Heart right ventricle (tissue), 16 donors: Measurements from ENCODE around the gene NIP7. TPM values are rescaled to one million over a fixed set of nuclear protein-coding genes. Genes with fewer than 3 reads are reported as not detected.

Experiments used
- ATAC-seq, 8 donors: fragments of 200-7000 bp; cut with Tn5 transposase; one replicate each; pipeline ENCODE4 v1.9.1; 2020; ENCODE audit warnings: mild to moderate bottlenecking in 8 of 8, moderate library complexity in 8 of 8, moderate number of reproducible peaks in 1 of 8
- DNase-seq, 2 donors: peaks; one replicate each; pipeline ENCODE4 v3.0.0-alpha.2; 2020
- H3K27ac ChIP-seq, 10 donors: fragments of 200-600 bp; sonication (generic) in 2 of 10; one replicate each; pipeline versions ENCODE4 v1.5.0 to v1.8.0; 2020 to 2022; ENCODE audit warnings: mild to moderate bottlenecking in 3 of 10
- H3K27me3 ChIP-seq, 7 donors: fragments of 200-600 bp; one replicate each; pipeline ENCODE4 v1.8.0; 2021 to 2022; ENCODE audit warnings: mild to moderate bottlenecking in 2 of 7
- H3K36me3 ChIP-seq, 9 donors: fragments of 200-600 bp; sonication (generic) in 1 of 9; one replicate each; pipeline versions ENCODE4 v1.5.0 to v1.8.0; 2020 to 2022; ENCODE audit warnings: mild to moderate bottlenecking in 2 of 9
- H3K4me1 ChIP-seq, 9 donors: fragments of 200-600 bp; sonication (generic) in 1 of 9; one replicate each; pipeline versions ENCODE4 v1.5.0 to v1.8.0; 2020 to 2022; ENCODE audit warnings: mild to moderate bottlenecking in 4 of 9
- H3K4me3 ChIP-seq, 10 donors: fragments of 200-600 bp; sonication (generic) in 2 of 10; one replicate each; pipeline versions ENCODE4 v1.5.0 to v1.8.0; 2020 to 2022; ENCODE audit warnings: mild to moderate bottlenecking in 7 of 10, moderate library complexity in 2 of 10
- H3K9me3 ChIP-seq, 11 donors: fragments of 200-600 bp in 10 of 11; sonication (generic) in 2 of 11; one replicate each; pipeline versions ENCODE4 v1.5.0 to v1.8.0; 2013 to 2022; ENCODE audit warnings: mild to moderate bottlenecking in 2 of 11, control low read depth in 1 of 11, moderate library complexity in 1 of 11
- WGBS, 2 donors: extraction: QIAGEN DNeasy Blood & Tissue Kit; methylation state at CpG; one replicate each; pipeline ENCODE4 v1.1.7; 2013; ENCODE audit warnings: inconsistent platforms in 1 of 2; 5-methylcytosine and 5-hydroxymethylcytosine counted together
- intact Hi-C, 10 donors: fragments of 100-400 bp; cut with DNase I; formaldehyde crosslinking; loops; one replicate each; pipeline versions ENCODE4 v1.11.1 to v1.14.2; 2022
- polyA plus RNA-seq, 2 donors: library from polyadenylated mRNA; stranded (reverse); fragments of 200-250 nt; gene quantifications; one replicate each; pipeline ENCODE4 v1.2.3, GENCODE V29; 2013
- total RNA-seq, 10 donors: library from RNA; stranded (reverse); fragmentation: NEBNext Ultra II Directional in 3 of 10; extraction: Animal tissue kit (Norgen Biotek cat#: 25700) in 3 of 10; gene quantifications; one replicate each; pipeline versions ENCODE4 v1.2.1 to v1.2.4, GENCODE V29; 2021 to 2023
- TF ChIP-seq, protein P1 (sequence below), 9 donors: fragments of 200-600 bp; sonication (generic) in 2 of 9; IDR thresholded peaks; one replicate each; pipeline versions ENCODE4 v1.5.0 to v1.8.0; 2021 to 2022; ENCODE audit warnings: antibody characterized with exemption in 9 of 9, mild to moderate bottlenecking in 5 of 9, moderate library complexity in 1 of 9
- donor health status: Arrhythmogenic right ventricular cardiomyopathy.
- donor health status: ischemic (EF 13 %, LVEDD 7.1; RV severe dilation, severe dysfunction).
- donor health status: healthy with polysubstance abuse.
- donor health status: DM: no; HTN: yes; CAD: no.
- donor health status: DM: no; HTN: no; CAD: no.
- donor health status: ischemic (EF 25% LVEDD 6.9; RV normal size, moderate dysfunction).
- donor health status: ischemic (EF 25% LVEDD 5.7; RV mildly dilated, moderate dysfunction).
- donor health status: healthy.
- donor health status: DM: yes; HTN: yes; CAD: no.
- donor health status: Ischemic cardiomyopathy.
- donor health status: ischemic (EF 35%, LVEDD 5.7; RV mildly dilated, moderate dysfunction).
- donor health status: nonischemic (EF 11% LVEDD 7.7; RV severe dilation, severe dysfunction).
- donor health status: DM: yes; HTN: yes; CAD: no.
- donor health status: PGD.
- donor health status: ischemic (EF 29% LVEDD 5.4; RV normal size, mild dysfunction).
- donor health status: nonischemic (EF 23%, LVEDD 6.1; RV moderate dilation, normal function).

The NIP7 gene
- total and polyA plus RNA-seq, 12 donors: 6.1 to 15.8 (median 8.0) TPM

DNA sequence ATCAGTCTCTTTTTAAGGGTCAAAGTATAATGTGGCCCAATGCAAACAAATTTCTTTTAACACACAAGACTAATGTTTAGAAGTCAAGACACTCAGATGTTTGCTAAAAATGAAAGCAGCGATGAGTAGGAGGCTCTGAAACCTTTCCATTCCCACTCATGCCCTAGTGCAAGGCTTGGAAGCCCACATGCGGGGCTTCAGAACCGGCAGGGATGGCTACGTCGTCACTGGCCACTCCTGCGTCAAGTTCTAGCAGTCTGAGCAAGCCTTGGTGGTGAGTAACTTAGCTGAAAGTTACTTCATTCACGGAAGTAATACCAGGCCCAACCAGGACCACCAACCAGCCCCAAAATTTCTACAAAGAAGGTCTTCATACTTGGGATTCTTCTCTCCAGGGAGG lies 26.9 kb downstream of the NIP7 start:
- H3K4me3 ChIP-seq: no peak overlapping the region
- whole genome bisulfite sequencing, 2 donors: 92 to 93% methylated on average over 7 of the region's 7 CpGs
- no peaks in the 10 kb centered on the region for H3K4me1 ChIP-seq
- no peaks in the 10 kb centered on the region for H3K27me3 ChIP-seq
- ATAC-seq: no peak
- H3K27ac ChIP-seq: no peak overlapping the region
- intact Hi-C loops: no loop called here
- TF ChIP-seq, protein P1, sequence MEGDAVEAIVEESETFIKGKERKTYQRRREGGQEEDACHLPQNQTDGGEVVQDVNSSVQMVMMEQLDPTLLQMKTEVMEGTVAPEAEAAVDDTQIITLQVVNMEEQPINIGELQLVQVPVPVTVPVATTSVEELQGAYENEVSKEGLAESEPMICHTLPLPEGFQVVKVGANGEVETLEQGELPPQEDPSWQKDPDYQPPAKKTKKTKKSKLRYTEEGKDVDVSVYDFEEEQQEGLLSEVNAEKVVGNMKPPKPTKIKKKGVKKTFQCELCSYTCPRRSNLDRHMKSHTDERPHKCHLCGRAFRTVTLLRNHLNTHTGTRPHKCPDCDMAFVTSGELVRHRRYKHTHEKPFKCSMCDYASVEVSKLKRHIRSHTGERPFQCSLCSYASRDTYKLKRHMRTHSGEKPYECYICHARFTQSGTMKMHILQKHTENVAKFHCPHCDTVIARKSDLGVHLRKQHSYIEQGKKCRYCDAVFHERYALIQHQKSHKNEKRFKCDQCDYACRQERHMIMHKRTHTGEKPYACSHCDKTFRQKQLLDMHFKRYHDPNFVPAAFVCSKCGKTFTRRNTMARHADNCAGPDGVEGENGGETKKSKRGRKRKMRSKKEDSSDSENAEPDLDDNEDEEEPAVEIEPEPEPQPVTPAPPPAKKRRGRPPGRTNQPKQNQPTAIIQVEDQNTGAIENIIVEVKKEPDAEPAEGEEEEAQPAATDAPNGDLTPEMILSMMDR (IDR thresholded peaks at IDR 0.05): no peak
- peaks cover 0 to 93% (median 66%) of the 10 kb centered on the region in 9 donors for H3K36me3 ChIP-seq
- DNase-seq: no peak
- no peaks in the 10 kb centered on the region for H3K9me3 ChIP-seq

DNA sequence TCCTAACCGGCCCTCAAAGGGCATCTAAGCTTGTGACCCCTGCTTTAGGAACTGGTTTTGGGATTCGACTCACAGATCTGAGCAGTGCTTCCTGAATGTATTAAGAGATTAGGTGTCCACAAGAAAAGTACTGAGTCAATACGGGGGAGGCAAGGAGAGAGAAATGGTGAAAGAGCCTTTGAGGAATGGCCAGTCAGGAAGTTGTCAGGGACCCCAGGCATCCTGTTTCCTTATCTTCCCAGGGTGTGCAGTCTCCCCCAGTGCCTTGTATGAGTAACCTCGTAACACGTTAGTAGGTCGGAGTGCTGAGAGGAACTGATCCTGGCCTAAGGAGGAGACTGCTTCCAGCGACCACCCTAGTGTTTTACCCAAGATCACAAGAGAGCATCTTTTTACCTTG lies 28.4 kb downstream of the NIP7 start:
- ATAC-seq (no peak), DNase-seq (no peak)
- Histone ChIP-seq H3K4me3 (no peak overlapping the region), H3K27me3 (no peaks in the 10 kb centered on the region), H3K27ac (no peak overlapping the region), H3K9me3 (no peaks in the 10 kb centered on the region), H3K36me3 (peaks cover 0 to 100% (median 73%) of the 10 kb centered on the region in 9 donors), H3K4me1 (peaks cover 0 to 3% (median 0%) of the 10 kb centered on the region in 9 donors)
- TF ChIP-seq, protein P1 (IDR thresholded peaks at IDR 0.05): no peak
- 67 to 68% methylated on average over 7 of the region's 7 CpGs for WGBS, 2 donors
- intact Hi-C loops: no loop called here

GRCh38 chr16:69368866-69369265 lies 29.3 kb downstream of the NIP7 start:
- TF ChIP-seq, protein P1 (IDR thresholded peaks at IDR 0.05): no peak
- intact Hi-C loops: no loop called here
- ATAC-seq (no peak), DNase-seq (no peak)
- Histone ChIP-seq H3K9me3 (no peaks in the 10 kb centered on the region), H3K4me1 (peaks cover 0 to 5% (median 0%) of the 10 kb centered on the region in 9 donors), H3K27me3 (no peaks in the 10 kb centered on the region), H3K36me3 (peaks cover 0 to 100% (median 73%) of the 10 kb centered on the region in 9 donors), H3K27ac (no peak overlapping the region), H3K4me3 (no peak overlapping the region)
- 92 to 96% methylated on average over 4 of the region's 4 CpGs for WGBS, 2 donors

GRCh38 chr16:69371564-69371963 lies 32.0 kb downstream of the NIP7 start:
- TF ChIP-seq, protein P1 (IDR thresholded peaks at IDR 0.05): no peak
- intact Hi-C loops: no loop called here
- peaks cover 0 to 91% (median 55%) of the 10 kb centered on the region in 9 donors for H3K36me3 ChIP-seq
- no peak overlapping the region for H3K27ac ChIP-seq
- no peaks in the 10 kb centered on the region for H3K27me3 ChIP-seq
- WGBS, 2 donors: 92% methylated on average over 2 of the region's 2 CpGs
- no peak overlapping the region for H3K4me3 ChIP-seq
- H3K4me1 ChIP-seq: peaks cover 0 to 5% (median 0%) of the 10 kb centered on the region in 9 donors
- DNase-seq: no peak
- ATAC-seq: no peak
- H3K9me3 ChIP-seq: no peaks in the 10 kb centered on the region
